T-helper 1 cell treated with Interleukin-12 subunit alpha and Interleukin-12 subunit beta and Interleukin-4 antibody, amounts not matched to agents 30 μg/mL and 1 μg/mL, for 36 hours (primary cell): ENCODE data around the gene TTC19.
"Not testable (repeated sequence)": the region's sequence is repeated elsewhere in the genome, so short reads cannot be mapped to it uniquely, and the experiment has no call there.

Experiments
- H3K27ac Mint-ChIP-seq: one replicate; pipeline ENCODE4 v1.8.0; 2021; ENCODE audit warnings: mild to moderate bottlenecking, mixed read lengths
- H3K27me3 Mint-ChIP-seq: one replicate; pipeline ENCODE4 v1.8.0; 2021; ENCODE audit warnings: low read depth, mixed read lengths
- H3K36me3 Mint-ChIP-seq: one replicate; pipeline ENCODE4 v1.8.0; 2021; ENCODE audit warnings: low read depth, mixed read lengths
- H3K4me1 Mint-ChIP-seq: one replicate; pipeline ENCODE4 v1.8.0; 2021; ENCODE audit warnings: low read depth, mixed read lengths
- H3K4me3 Mint-ChIP-seq: one replicate; pipeline ENCODE4 v1.8.0; 2021; ENCODE audit warnings: mild to moderate bottlenecking, moderate library complexity, mixed read lengths
- H3K9me3 Mint-ChIP-seq: one replicate; pipeline ENCODE4 v1.8.0; 2021; ENCODE audit warnings: mixed read lengths

The TTC19 gene

DNA sequence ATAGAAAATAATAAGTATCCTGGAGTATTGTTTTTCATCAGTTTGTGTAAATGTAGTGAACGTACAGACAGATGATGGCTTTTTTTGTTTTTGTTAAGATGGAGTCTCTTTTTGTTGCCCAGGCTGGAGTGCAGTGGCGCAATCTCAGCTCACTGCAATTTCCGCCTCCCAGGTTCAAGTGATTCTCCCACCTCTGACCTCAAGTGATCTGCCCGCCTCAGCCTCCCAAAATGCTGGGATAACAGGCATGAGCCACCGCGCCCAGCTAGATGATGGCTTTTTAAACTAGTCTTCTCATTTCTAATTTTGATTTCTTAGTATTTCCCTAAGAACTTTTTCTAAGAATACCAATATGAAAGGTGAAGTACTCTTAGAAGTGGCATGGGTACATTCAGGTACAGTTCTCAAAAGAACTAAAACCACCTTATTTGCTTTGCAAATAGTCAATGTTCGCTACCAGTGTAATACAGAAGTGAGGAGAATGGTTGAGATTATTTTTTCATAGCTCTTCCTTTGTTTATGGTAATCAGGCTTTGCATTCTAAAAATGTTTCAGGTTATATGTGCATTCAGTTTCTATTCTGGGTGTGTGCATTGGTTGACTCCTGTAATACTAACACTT is 34.2 kb downstream of the TTC19 start:
- no peak overlapping the region for H3K4me3 Mint-ChIP-seq
- no peak overlapping the region for H3K27ac Mint-ChIP-seq
- H3K27me3 Mint-ChIP-seq = no peaks in the 10 kb centered on the region
- H3K9me3 Mint-ChIP-seq = no peaks in the 10 kb centered on the region
- H3K4me1 Mint-ChIP-seq = peaks cover 4% of the 10 kb centered on the region
- H3K36me3 Mint-ChIP-seq = peaks cover 54% of the 10 kb centered on the region

- H3K9me3 Mint-ChIP-seq = no peaks in the 10 kb centered on the region
- peaks cover 4% of the 10 kb centered on the region for H3K4me1 Mint-ChIP-seq
- H3K27ac Mint-ChIP-seq = no peak overlapping the region
- H3K4me3 Mint-ChIP-seq = no peak overlapping the region
- H3K36me3 Mint-ChIP-seq = peaks cover 53% of the 10 kb centered on the region
- no peaks in the 10 kb centered on the region for H3K27me3 Mint-ChIP-seq
These were observed 36.6 kb downstream of the TTC19 start for GRCh38 chr17:16036261-16036660.

DNA sequence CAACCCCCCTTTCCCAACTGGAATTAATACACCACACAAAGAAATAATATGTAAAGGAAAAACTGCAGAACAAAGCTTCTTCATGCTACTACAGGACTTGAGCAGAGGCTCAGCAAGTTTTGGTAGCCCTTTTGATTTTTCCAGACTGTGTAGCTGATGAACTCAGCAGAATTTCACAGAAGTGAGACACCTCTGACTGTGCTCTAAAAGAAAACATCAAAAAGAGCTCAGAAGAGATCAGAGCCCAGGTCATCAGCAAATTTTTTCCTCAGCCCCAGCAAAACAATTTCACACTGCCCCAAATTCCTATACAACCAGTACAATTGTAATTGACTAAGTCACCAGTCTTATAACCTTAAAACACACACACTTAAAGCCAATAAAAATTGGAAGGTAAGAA is 38.0 kb downstream of the TTC19 start:
- no peak overlapping the region for H3K4me3 Mint-ChIP-seq
- H3K36me3 Mint-ChIP-seq = peaks cover 48% of the 10 kb centered on the region
- H3K27me3 Mint-ChIP-seq = no peaks in the 10 kb centered on the region
- H3K27ac Mint-ChIP-seq = no peak overlapping the region
- peaks cover 4% of the 10 kb centered on the region for H3K4me1 Mint-ChIP-seq
- no peaks in the 10 kb centered on the region for H3K9me3 Mint-ChIP-seq

DNA sequence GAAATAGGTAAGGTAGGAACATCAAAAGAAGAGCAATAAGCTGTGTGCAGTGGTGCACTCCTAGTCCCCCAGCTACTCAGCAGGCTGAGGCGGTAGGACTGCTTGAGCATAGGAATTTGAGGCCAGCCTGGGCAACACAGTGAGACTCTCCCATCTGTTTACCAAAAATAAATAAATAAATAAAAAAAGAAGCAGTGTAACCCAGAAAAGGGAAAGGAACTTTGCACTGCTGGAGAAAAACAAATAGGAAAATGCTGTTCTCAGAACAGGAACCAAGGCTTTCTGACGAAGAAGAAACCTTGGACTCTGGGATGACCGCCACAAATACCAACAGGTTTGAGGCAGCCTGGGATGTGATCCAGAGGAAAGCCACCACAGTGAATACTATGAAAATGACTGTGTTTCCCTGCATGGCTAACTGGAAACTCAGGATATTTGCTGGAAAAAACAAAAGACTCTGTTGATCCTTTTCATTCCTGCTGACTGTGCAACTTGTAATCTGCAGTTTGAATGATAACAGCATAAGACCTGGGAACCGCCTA is 41.2 kb downstream of the TTC19 start:
- Mint-ChIP-seq H3K27ac (no peak overlapping the region), H3K4me1 (peaks cover 3% of the 10 kb centered on the region), H3K9me3 (no peaks in the 10 kb centered on the region), H3K36me3 (peaks cover 42% of the 10 kb centered on the region), H3K4me3 (no peak overlapping the region), H3K27me3 (no peaks in the 10 kb centered on the region)

GRCh38 chr17:16044487-16044886 is 44.9 kb downstream of the TTC19 start:
- H3K27ac Mint-ChIP-seq = no peak overlapping the region
- H3K27me3 Mint-ChIP-seq = no peaks in the 10 kb centered on the region
- peaks cover 16% of the 10 kb centered on the region for H3K4me1 Mint-ChIP-seq
- no peaks in the 10 kb centered on the region for H3K9me3 Mint-ChIP-seq
- H3K36me3 Mint-ChIP-seq = peaks cover 37% of the 10 kb centered on the region
- H3K4me3 Mint-ChIP-seq = no peak overlapping the region

DNA sequence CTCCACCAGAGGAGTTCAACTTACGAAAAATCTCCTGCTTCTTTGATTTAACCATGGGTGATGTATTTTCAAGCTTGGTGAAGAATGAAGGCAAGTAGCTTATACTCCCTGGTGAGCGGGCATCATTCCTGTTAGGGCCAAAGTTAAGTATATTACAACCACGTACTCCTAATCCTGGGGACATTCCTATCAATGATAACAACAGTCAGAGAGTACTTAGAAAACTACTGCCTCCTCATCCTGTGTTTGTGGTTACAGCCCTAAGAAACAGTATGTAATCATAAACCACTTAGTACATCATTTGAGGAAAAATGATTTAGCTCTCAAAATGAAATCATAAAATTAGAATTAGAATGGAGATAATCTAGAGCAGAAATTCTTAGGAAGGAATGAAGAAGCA is 47.3 kb downstream of the TTC19 start:
- H3K36me3 Mint-ChIP-seq = peaks cover 40% of the 10 kb centered on the region
- H3K9me3 Mint-ChIP-seq = no peaks in the 10 kb centered on the region
- no peaks in the 10 kb centered on the region for H3K27me3 Mint-ChIP-seq
- peaks cover 19% of the 10 kb centered on the region for H3K4me1 Mint-ChIP-seq
- no peak overlapping the region for H3K4me3 Mint-ChIP-seq
- no peak overlapping the region for H3K27ac Mint-ChIP-seq

- no peaks in the 10 kb centered on the region for H3K9me3 Mint-ChIP-seq
- H3K27ac Mint-ChIP-seq = no peak overlapping the region
- no peaks in the 10 kb centered on the region for H3K27me3 Mint-ChIP-seq
- H3K36me3 Mint-ChIP-seq = peaks cover 45% of the 10 kb centered on the region
- H3K4me1 Mint-ChIP-seq = peaks cover 17% of the 10 kb centered on the region
- H3K4me3 Mint-ChIP-seq = no peak overlapping the region
These were observed 49.3 kb downstream of the TTC19 start for GRCh38 chr17:16048811-16049449.

DNA sequence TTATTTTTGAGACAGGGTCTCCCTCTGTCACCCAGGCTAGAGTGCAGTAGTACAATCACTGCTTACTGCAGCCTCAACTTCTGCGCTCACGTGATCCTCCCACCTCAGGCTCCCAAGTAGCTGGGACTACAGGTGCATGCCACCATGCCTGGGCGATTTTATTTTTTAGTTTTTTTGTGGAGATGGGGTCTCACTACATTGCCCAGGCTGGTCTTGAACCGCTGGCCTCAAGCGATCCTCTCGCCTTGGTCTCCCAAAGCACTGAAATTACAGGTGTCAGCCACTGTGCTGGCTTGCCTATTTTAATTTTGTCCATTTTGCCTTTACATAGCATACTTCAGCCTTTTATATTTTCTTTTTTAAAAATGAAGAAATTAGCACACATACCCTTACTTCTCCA is 51.2 kb downstream of the TTC19 start:
- peaks cover 17% of the 10 kb centered on the region for H3K4me1 Mint-ChIP-seq
- peaks cover 52% of the 10 kb centered on the region for H3K36me3 Mint-ChIP-seq
- no peaks in the 10 kb centered on the region for H3K27me3 Mint-ChIP-seq
- H3K4me3 Mint-ChIP-seq = no peak overlapping the region
- peaks cover 3% of the 10 kb centered on the region for H3K9me3 Mint-ChIP-seq
- H3K27ac Mint-ChIP-seq = no peak overlapping the region

GRCh38 chr17:16052486-16052885 is 52.9 kb downstream of the TTC19 start:
- no peak overlapping the region for H3K27ac Mint-ChIP-seq
- H3K9me3 Mint-ChIP-seq = peaks cover 3% of the 10 kb centered on the region
- no peak overlapping the region for H3K4me3 Mint-ChIP-seq
- peaks cover 47% of the 10 kb centered on the region for H3K36me3 Mint-ChIP-seq
- peaks cover 6% of the 10 kb centered on the region for H3K4me1 Mint-ChIP-seq
- H3K27me3 Mint-ChIP-seq = no peaks in the 10 kb centered on the region

DNA sequence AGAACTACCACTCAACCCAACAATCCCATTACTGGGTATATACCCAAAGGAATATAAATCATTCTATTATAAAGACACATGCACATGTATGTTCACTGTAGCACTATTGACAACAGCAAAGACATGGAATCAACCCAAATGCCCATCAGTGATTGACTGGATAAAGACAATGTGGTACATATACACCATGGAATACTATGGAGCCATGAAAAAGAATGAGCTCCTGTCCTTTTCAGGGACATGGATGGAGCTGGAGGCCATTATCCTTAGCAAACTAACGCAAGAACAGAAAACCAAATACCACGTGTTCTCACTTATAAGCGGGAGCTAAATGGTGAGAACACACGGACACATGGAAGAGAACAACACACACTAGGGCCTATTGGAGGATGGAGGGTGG is 55.5 kb downstream of the TTC19 start:
- not testable (repeated sequence) for H3K27ac Mint-ChIP-seq, H3K9me3 Mint-ChIP-seq, H3K27me3 Mint-ChIP-seq, H3K4me1 Mint-ChIP-seq, H3K4me3 Mint-ChIP-seq
- H3K36me3 Mint-ChIP-seq = peaks cover 51% of the 10 kb centered on the region

- Mint-ChIP-seq H3K4me3 (no peak overlapping the region), H3K27me3 (no peaks in the 10 kb centered on the region), H3K27ac (no peak overlapping the region), H3K9me3 (no peaks in the 10 kb centered on the region), H3K4me1 (no peaks in the 10 kb centered on the region), H3K36me3 (peaks cover 47% of the 10 kb centered on the region)
These were observed 62.0 kb downstream of the TTC19 start for GRCh38 chr17:16061631-16062030.

DNA sequence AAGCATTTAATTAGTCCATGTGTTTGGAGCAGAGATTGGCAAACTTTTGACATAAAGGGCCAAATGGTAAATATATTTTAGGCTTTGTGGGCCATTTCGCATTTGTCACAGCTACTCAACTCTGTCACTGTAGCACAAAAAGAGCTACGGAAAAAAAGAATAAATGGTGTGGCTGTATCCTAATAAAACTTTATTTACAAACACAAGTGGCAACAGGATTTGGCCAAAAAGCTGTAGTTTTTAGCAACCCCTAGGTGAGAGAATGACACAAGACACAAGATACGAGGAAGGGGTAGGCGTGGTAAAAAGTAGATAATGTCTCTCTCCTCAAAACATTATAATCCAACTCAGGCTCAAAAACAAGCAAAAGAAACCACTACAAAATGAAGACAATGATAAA is 66.5 kb downstream of the TTC19 start:
- no peaks in the 10 kb centered on the region for H3K9me3 Mint-ChIP-seq
- H3K36me3 Mint-ChIP-seq = peaks cover 54% of the 10 kb centered on the region
- H3K27ac Mint-ChIP-seq = no peak overlapping the region
- H3K4me1 Mint-ChIP-seq = no peaks in the 10 kb centered on the region
- H3K27me3 Mint-ChIP-seq = no peaks in the 10 kb centered on the region
- H3K4me3 Mint-ChIP-seq = no peak overlapping the region

DNA sequence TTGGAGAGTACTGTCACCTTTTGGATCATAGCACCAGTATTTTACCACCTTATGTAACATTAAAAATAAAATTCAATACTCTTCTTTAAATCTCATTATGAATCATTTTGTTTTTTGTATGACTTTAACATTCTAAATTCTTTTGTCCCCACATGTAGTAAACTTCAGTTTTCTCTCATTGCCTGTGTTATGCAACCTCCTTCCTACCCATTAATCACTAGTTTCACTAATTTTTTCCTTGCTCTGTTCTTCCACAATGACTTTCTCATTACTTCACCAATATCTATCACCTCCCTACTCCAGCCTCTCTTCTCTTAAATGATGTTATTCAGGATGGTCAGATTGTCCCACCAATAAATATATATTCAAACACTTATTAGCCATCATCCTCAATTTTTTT is 68.7 kb downstream of the TTC19 start:
- no peak overlapping the region for H3K27ac Mint-ChIP-seq
- H3K36me3 Mint-ChIP-seq = peaks cover 53% of the 10 kb centered on the region
- no peaks in the 10 kb centered on the region for H3K27me3 Mint-ChIP-seq
- H3K4me3 Mint-ChIP-seq = no peak overlapping the region
- H3K4me1 Mint-ChIP-seq = no peaks in the 10 kb centered on the region
- no peaks in the 10 kb centered on the region for H3K9me3 Mint-ChIP-seq

DNA sequence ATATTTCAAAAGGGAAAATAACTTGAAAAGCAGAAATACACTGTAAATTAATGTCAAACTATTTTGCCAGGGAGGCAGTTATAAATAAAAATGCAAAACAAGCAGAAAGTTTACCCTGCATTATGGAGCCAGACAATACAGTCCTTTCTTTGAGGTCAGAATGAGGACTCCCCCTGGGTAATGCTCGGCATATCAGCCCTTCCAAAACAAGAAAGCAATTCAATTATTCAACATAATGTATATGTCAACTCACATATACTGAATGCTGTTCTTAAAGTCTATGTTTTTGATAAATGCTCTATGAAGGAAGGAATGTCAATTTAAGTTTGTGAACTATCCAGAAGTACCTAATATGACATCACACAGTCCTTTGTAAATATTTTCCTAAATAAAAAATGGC is 72.4 kb downstream of the TTC19 start:
- Mint-ChIP-seq H3K27ac (no peak overlapping the region), H3K4me3 (no peak overlapping the region), H3K9me3 (no peaks in the 10 kb centered on the region), H3K4me1 (no peaks in the 10 kb centered on the region), H3K27me3 (no peaks in the 10 kb centered on the region), H3K36me3 (peaks cover 44% of the 10 kb centered on the region)

- Mint-ChIP-seq H3K27ac (no peak overlapping the region), H3K27me3 (no peaks in the 10 kb centered on the region), H3K4me1 (no peaks in the 10 kb centered on the region), H3K4me3 (no peak overlapping the region), H3K9me3 (no peaks in the 10 kb centered on the region), H3K36me3 (peaks cover 40% of the 10 kb centered on the region)
These were observed 74.2 kb downstream of the TTC19 start for GRCh38 chr17:16073845-16074244.
